Brain microvascular endothelial cell (primary cell): ENCODE data around the gene ANGPTL5.

Experiments
- DNase-seq: peaks from one replicate; pipeline ENCODE4 v3.0.0-alpha.2; 2020
- H3K27ac ChIP-seq: fragments of 250-450 bp; sonication (Bioruptor Pico); 2 replicates; pipeline ENCODE4 v1.5.1; 2020; ENCODE audit warnings: mild to moderate bottlenecking, moderate library complexity
- H3K27me3 ChIP-seq: fragments of 250-450 bp; sonication (Bioruptor Pico); replicated peaks from 2 replicates; pipeline ENCODE4 v1.5.1; 2020; ENCODE audit warnings: mild to moderate bottlenecking
- H3K36me3 ChIP-seq: fragments of 250-450 bp; sonication (Bioruptor Pico); replicated peaks from 2 replicates; pipeline ENCODE4 v1.5.1; 2020; ENCODE audit warnings: mild to moderate bottlenecking
- H3K4me3 ChIP-seq: 2 replicates; pipeline ENCODE4 v1.5.1; 2011; ENCODE audit warnings: low read depth, mild to moderate bottlenecking, control low read depth, low read length, moderate library complexity
- in situ Hi-C: cut with HindIII; loops from 2 replicates; pipeline ENCODE4 v1.10.0; 2017; ENCODE audit warnings: low sequenced_read_pairs, low pct_ligation_motif_present
- TF ChIP-seq, protein P1 (sequence below): IDR thresholded peaks from 2 replicates; pipeline ENCODE4 v1.5.1; 2011; ENCODE audit warnings: low read depth, mild to moderate bottlenecking, moderate library complexity, low read length, control low read depth, inconsistent platforms; ENCODE audit errors: missing control alignments

ANGPTL5 gene

DNA sequence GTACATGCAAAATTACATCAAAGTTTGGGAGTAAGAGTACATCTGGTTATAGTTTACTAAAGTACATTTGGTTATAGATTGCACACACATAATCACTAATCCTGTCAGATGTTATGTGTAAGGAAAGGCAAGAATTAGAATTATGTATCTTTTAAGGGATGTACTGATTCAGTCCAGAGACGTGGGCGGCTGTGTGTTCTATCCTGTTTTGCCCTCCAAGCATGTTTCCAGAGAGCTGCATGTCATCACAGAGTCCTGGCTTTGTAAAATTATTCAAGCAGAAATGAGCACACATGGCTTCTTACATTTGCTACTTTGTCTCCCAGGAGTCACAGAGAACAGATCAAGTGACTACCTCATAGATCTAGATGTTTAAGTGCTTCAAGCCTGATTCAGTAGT is 34.7 kb downstream of the ANGPTL5 start:
- TF ChIP-seq, protein P1, sequence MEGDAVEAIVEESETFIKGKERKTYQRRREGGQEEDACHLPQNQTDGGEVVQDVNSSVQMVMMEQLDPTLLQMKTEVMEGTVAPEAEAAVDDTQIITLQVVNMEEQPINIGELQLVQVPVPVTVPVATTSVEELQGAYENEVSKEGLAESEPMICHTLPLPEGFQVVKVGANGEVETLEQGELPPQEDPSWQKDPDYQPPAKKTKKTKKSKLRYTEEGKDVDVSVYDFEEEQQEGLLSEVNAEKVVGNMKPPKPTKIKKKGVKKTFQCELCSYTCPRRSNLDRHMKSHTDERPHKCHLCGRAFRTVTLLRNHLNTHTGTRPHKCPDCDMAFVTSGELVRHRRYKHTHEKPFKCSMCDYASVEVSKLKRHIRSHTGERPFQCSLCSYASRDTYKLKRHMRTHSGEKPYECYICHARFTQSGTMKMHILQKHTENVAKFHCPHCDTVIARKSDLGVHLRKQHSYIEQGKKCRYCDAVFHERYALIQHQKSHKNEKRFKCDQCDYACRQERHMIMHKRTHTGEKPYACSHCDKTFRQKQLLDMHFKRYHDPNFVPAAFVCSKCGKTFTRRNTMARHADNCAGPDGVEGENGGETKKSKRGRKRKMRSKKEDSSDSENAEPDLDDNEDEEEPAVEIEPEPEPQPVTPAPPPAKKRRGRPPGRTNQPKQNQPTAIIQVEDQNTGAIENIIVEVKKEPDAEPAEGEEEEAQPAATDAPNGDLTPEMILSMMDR: no peak
- Histone ChIP-seq H3K27ac (no peak overlapping the region), H3K4me3 (no peak overlapping the region), H3K36me3 (no peaks in the 10 kb centered on the region), H3K27me3 (no peaks in the 10 kb centered on the region)
- in situ Hi-C loops: no loop called here
- no peak for DNase-seq

DNA sequence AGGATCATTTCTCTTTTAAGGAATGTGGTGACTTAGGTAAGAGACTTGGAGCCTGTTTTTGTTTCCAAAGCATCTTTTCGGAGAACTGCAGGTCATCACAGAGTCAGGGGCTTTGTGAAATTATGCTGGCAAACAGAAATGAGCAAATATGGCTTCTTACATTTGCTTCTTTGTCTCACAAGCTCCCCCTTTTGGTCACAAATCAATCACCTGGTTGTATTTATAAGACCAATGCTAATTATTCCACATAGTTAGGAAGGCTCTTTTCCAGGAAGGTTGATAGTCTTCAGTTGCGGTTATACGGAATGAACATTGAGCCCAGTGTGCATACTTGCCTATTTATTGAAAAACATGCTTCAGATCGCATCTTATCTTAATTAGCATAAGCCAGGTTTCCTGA is 36.1 kb downstream of the ANGPTL5 start:
- TF ChIP-seq, protein P1: peak; percentile 68
- in situ Hi-C loops: no loop called here

DNA sequence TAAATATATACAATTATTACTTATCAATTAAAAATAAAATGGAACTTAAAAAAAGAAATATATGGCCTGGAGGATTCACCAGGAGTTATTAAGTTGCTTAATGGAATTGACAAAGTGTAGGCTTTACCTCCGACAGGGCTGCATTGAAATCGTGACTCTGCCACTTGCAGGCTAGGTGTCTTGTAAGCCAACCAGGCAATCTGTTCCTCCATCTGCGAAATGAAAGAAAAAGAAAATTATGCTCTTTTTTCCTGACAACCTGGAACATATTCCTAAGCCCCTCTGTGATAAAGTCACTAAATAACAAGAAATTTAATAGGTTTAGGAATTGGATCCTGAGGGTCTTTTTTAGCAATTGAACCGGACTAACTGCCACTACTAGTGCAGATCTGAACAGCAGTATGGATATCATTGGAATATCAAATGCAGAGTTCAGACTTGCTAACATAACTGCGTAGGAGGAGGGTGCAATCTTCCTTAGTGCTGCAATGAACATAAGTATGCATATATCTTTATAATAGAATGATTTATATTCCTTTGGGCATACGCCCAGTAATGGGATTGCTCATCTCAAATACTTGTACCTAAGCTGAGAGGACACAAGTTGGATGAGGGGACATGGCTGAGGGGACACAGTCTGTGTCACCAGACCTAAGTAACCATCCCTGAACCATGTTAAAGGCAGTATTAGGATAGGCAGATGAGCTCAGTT is 44.0 kb downstream of the ANGPTL5 start:
- Histone ChIP-seq H3K27ac (no peak overlapping the region), H3K36me3 (no peaks in the 10 kb centered on the region), H3K4me3 (no peak overlapping the region), H3K27me3 (no peaks in the 10 kb centered on the region)
- DNase-seq: no peak
- TF ChIP-seq, protein P1: no peak
- in situ Hi-C loops: no loop called here

More for the DNA sequence above, 36.1 kb downstream of the ANGPTL5 start:
- Histone ChIP-seq H3K27ac (no peak overlapping the region), H3K27me3 (no peaks in the 10 kb centered on the region), H3K36me3 (no peaks in the 10 kb centered on the region), H3K4me3 (no peak overlapping the region)
- peak; percentile 49 for DNase-seq

- Histone ChIP-seq H3K27ac (peak overlapping the region; percentile 6), H3K27me3 (no peaks in the 10 kb centered on the region), H3K4me3 (no peak overlapping the region), H3K36me3 (no peaks in the 10 kb centered on the region)
- TF ChIP-seq, protein P1: peak; percentile 22
- in situ Hi-C loops: no loop called here
- peak; percentile 61 for DNase-seq
These were observed 45.8 kb downstream of the ANGPTL5 start for GRCh38 chr11:101870510-101870909.

GRCh38 chr11:101867951-101868350 is 48.4 kb downstream of the ANGPTL5 start:
- DNase-seq: peak; percentile 25
- H3K27ac ChIP-seq: no peak overlapping the region
- no peaks in the 10 kb centered on the region for H3K27me3 ChIP-seq
- TF ChIP-seq, protein P1: no peak
- no peaks in the 10 kb centered on the region for H3K36me3 ChIP-seq
- in situ Hi-C loops: no loop called here
- H3K4me3 ChIP-seq: no peak overlapping the region
